Stimulated activated naive B cell treated with anti-CD40 and anti-IgM and Interleukin-4, amounts not matched to agents 10 μg/mL and 1 μg/mL and 100 μg/mL, for 72 hours (primary cell): Measurements from ENCODE around the gene TRAPPC13.

ENCODE experiments used
- ATAC-seq, 2 donors: fragments of 150-1000 bp; cut with Tn5 transposase; replicated peaks; 2 replicates each; pipeline ENCODE4 v1.10.0; 2021; ENCODE audit warnings: moderate library complexity in 1 of 2
- DNase-seq: peaks from one replicate; pipeline ENCODE4 v3.0.0; 2021
- H3K27ac Mint-ChIP-seq: one replicate; pipeline ENCODE4 v1.8.0; 2022; ENCODE audit warnings: mild to moderate bottlenecking, mixed read lengths
- H3K27me3 Mint-ChIP-seq, 2 donors: one replicate each; pipeline ENCODE4 v1.8.0; 2022; ENCODE audit warnings: mixed read lengths in 2 of 2
- H3K36me3 Mint-ChIP-seq, 2 donors: one replicate each; pipeline ENCODE4 v1.8.0; 2022; ENCODE audit warnings: mixed read lengths in 2 of 2, mild to moderate bottlenecking in 1 of 2
- H3K4me1 Mint-ChIP-seq, 2 donors: one replicate each; pipeline ENCODE4 v1.8.0; 2022; ENCODE audit warnings: mixed read lengths in 2 of 2, mild to moderate bottlenecking in 1 of 2
- H3K4me3 Mint-ChIP-seq, 2 donors: one replicate each; pipeline ENCODE4 v1.8.0; 2022; ENCODE audit warnings: mild to moderate bottlenecking in 2 of 2, mixed read lengths in 2 of 2, moderate library complexity in 1 of 2
- H3K9me3 Mint-ChIP-seq, 2 donors: one replicate each; pipeline ENCODE4 v1.8.0; 2022; ENCODE audit warnings: mixed read lengths in 2 of 2, mild to moderate bottlenecking in 1 of 2

TRAPPC13 gene

GRCh38 chr5:65704621-65705239 lies 79.9 kb downstream of the TRAPPC13 start:
- ATAC-seq (no peak), DNase-seq (no peak)
- H3K27ac Mint-ChIP-seq: no peak overlapping the region
- H3K9me3 Mint-ChIP-seq: no peaks in the 10 kb centered on the region
- no peaks in the 10 kb centered on the region for H3K27me3 Mint-ChIP-seq
- peaks cover 21 to 25% of the 10 kb centered on the region in 2 donors for H3K36me3 Mint-ChIP-seq
- H3K4me3 Mint-ChIP-seq: no peak overlapping the region
- H3K4me1 Mint-ChIP-seq: peaks cover 0 to 1% of the 10 kb centered on the region in 2 donors

- no peaks in the 10 kb centered on the region for H3K9me3 Mint-ChIP-seq
- no peaks in the 10 kb centered on the region for H3K27me3 Mint-ChIP-seq
- H3K4me1 Mint-ChIP-seq: no peaks in the 10 kb centered on the region
- H3K27ac Mint-ChIP-seq: no peak overlapping the region
- ATAC-seq (no peak), DNase-seq (no peak)
- H3K36me3 Mint-ChIP-seq: peaks cover 20 to 25% of the 10 kb centered on the region in 2 donors
- no peak overlapping the region for H3K4me3 Mint-ChIP-seq
Measured at GRCh38 chr5:65707663-65708062, 82.8 kb downstream of the TRAPPC13 start.

GRCh38 chr5:65708145-65708544 lies 83.3 kb downstream of the TRAPPC13 start:
- Mint-ChIP-seq H3K36me3 (peaks cover 21 to 27% of the 10 kb centered on the region in 2 donors), H3K4me1 (peaks cover 0 to under 1% of the 10 kb centered on the region in 2 donors), H3K9me3 (no peaks in the 10 kb centered on the region), H3K4me3 (no peak overlapping the region), H3K27me3 (no peaks in the 10 kb centered on the region), H3K27ac (no peak overlapping the region)
- DNase-seq (no peak), ATAC-seq (no peak)
